Right lobe of liver (tissue), 6 donors: ENCODE measurements around the gene ISL2. TPM values are rescaled to one million over a fixed set of nuclear protein-coding genes. Genes with fewer than 3 reads are reported as not detected.
A peak's percentile ranks its signal among the peaks of the same experiment; 100 is the strongest.

Experiments used
- ATAC-seq, 4 donors: fragments of 200-7000 bp; cut with Tn5 transposase; one replicate each; pipeline ENCODE4 v1.9.1; 2020; ENCODE audit warnings: mild to moderate bottlenecking in 4 of 4, moderate library complexity in 4 of 4
- DNase-seq, 3 donors: peaks; one replicate each; pipeline ENCODE4 v3.0.0-alpha.2; 2020
- H3K27ac ChIP-seq, 3 donors: fragments of 200-600 bp; one replicate each; pipeline ENCODE4 v1.8.0; 2022
- H3K27me3 ChIP-seq, 2 donors: fragments of 200-600 bp; one replicate each; pipeline ENCODE4 v1.8.0; 2022
- H3K36me3 ChIP-seq, 4 donors: fragments of 200-600 bp; sonication (generic) in 1 of 4; one replicate each; pipeline versions ENCODE4 v1.5.1 to v1.8.0; 2017 to 2022; ENCODE audit warnings: control low read depth in 1 of 4
- H3K4me1 ChIP-seq, 4 donors: fragments of 200-600 bp; sonication (generic) in 1 of 4; one replicate each; pipeline versions ENCODE4 v1.5.1 to v1.8.0; 2017 to 2022; ENCODE audit warnings: control low read depth in 1 of 4
- H3K4me3 ChIP-seq, 3 donors: fragments of 200-600 bp; one replicate each; pipeline ENCODE4 v1.8.0; 2022
- H3K9me3 ChIP-seq, 4 donors: fragments of 200-600 bp; sonication (generic) in 1 of 4; one replicate each; pipeline versions ENCODE4 v1.5.1 to v1.8.0; 2017 to 2022; ENCODE audit warnings: control low read depth in 1 of 4
- POLR2A ChIP-seq: fragments of 450-650 bp; IDR thresholded peaks from one replicate; pipeline ENCODE4 v1.6.1; 2017; ENCODE audit warnings: antibody characterized with exemption, mild to moderate bottlenecking
- WGBS: methylation state at CpG from one replicate; pipeline ENCODE4 v1.1.6; 2018; ENCODE audit warnings: low coverage, low lambda C conversion rate; ENCODE audit not compliant: insufficient coverage; ENCODE audit errors: missing lambda C conversion rate; 5-methylcytosine and 5-hydroxymethylcytosine counted together
- intact Hi-C, 2 donors: fragments of 100-400 bp; cut with DNase I; formaldehyde crosslinking; loops; one replicate each; pipeline versions ENCODE4 v1.11.2 to v1.14.1; 2022
- total RNA-seq, 6 experiments: library from RNA; depleted of rRNA in 2 of 6; stranded (reverse); fragments of >200 nt in 2 of 6; fragmentation: NEBNext Ultra II Directional in 3 of 6; extraction: Animal tissue kit (Norgen Biotek cat#: 25700) in 3 of 6; gene quantifications; one replicate each; pipeline versions ENCODE4 v1.1.0 to v1.2.4, GENCODE V29; 2016 to 2023
- TF ChIP-seq, protein P1 (sequence below), 4 donors: fragments of 200-600 bp in 3 of 4; fragments of 450-650 bp in 1 of 4; IDR thresholded peaks; one replicate each; pipeline versions ENCODE4 v1.5.1 to v1.8.0; 2016 to 2022; ENCODE audit warnings: antibody characterized with exemption in 4 of 4, mild to moderate bottlenecking in 2 of 4
- donor health status: DM: no; HTN: yes; CAD: no.
- donor health status: DM: no; HTN: no; CAD: no.
- donor health status: DM: no; HTN: no; CAD: no.
- donor health status: DM: no; HTN: yes; CAD: no.
- donor health status: DM: no; HTN: yes; CAD: no.

ISL2 gene
- total RNA-seq, 6 experiments from 2014 or later: not detected

- Histone ChIP-seq H3K27ac (no peak overlapping the region), H3K4me1 (peaks cover 0 to 11% (median 0%) of the 10 kb centered on the region in 4 donors), H3K27me3 (peaks cover 18 to 53% of the 10 kb centered on the region in 2 donors), H3K36me3 (no peaks in the 10 kb centered on the region), H3K9me3 (no peaks in the 10 kb centered on the region), H3K4me3 (no peak overlapping the region)
- 30% methylated on average over 28 of the region's 44 CpGs for WGBS
- TF ChIP-seq, protein P1, sequence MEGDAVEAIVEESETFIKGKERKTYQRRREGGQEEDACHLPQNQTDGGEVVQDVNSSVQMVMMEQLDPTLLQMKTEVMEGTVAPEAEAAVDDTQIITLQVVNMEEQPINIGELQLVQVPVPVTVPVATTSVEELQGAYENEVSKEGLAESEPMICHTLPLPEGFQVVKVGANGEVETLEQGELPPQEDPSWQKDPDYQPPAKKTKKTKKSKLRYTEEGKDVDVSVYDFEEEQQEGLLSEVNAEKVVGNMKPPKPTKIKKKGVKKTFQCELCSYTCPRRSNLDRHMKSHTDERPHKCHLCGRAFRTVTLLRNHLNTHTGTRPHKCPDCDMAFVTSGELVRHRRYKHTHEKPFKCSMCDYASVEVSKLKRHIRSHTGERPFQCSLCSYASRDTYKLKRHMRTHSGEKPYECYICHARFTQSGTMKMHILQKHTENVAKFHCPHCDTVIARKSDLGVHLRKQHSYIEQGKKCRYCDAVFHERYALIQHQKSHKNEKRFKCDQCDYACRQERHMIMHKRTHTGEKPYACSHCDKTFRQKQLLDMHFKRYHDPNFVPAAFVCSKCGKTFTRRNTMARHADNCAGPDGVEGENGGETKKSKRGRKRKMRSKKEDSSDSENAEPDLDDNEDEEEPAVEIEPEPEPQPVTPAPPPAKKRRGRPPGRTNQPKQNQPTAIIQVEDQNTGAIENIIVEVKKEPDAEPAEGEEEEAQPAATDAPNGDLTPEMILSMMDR (IDR thresholded peaks at IDR 0.05): no peak
- no peak for TF ChIP-seq POLR2A
- intact Hi-C loops: no loop called here
- ATAC-seq (no peak), DNase-seq (no peak)
Observed at GRCh38 chr15:76334438-76335306, 1.9 kb upstream of the ISL2 start.

GRCh38 chr15:76335307-76336253 is 993 bp upstream of the ISL2 start:
- TF ChIP-seq, protein P1 (IDR thresholded peaks at IDR 0.05): no peak
- no peak for TF ChIP-seq POLR2A
- Histone ChIP-seq H3K27ac (no peak overlapping the region), H3K4me1 (peaks cover 0 to 21% (median 0%) of the 10 kb centered on the region in 4 donors), H3K4me3 (peak overlapping the region in 1 of 3 donors; percentile 13), H3K9me3 (no peaks in the 10 kb centered on the region), H3K36me3 (no peaks in the 10 kb centered on the region), H3K27me3 (peaks cover 18 to 59% of the 10 kb centered on the region in 2 donors)
- intact Hi-C loops: no loop called here
- DNase-seq (no peak), ATAC-seq (no peak)
- 10% methylated on average over 22 of the region's 39 CpGs for WGBS

- H3K4me3 ChIP-seq: peak overlapping the region in 1 of 3 donors; percentile 27
- H3K27me3 ChIP-seq: peaks cover 18 to 71% of the 10 kb centered on the region in 2 donors
- 8% methylated on average over 24 of the region's 25 CpGs for WGBS
- H3K27ac ChIP-seq: no peak overlapping the region
- DNase-seq (no peak), ATAC-seq (no peak)
- no peak for TF ChIP-seq POLR2A
- TF ChIP-seq, protein P1 (IDR thresholded peaks at IDR 0.05): no peak
- H3K9me3 ChIP-seq: no peaks in the 10 kb centered on the region
- peaks cover 0 to 35% (median 0%) of the 10 kb centered on the region in 4 donors for H3K4me1 ChIP-seq
- H3K36me3 ChIP-seq: no peaks in the 10 kb centered on the region
- intact Hi-C loops: no loop called here
Observed at GRCh38 chr15:76337059-76337695, 604 bp downstream of the ISL2 start.

DNA sequence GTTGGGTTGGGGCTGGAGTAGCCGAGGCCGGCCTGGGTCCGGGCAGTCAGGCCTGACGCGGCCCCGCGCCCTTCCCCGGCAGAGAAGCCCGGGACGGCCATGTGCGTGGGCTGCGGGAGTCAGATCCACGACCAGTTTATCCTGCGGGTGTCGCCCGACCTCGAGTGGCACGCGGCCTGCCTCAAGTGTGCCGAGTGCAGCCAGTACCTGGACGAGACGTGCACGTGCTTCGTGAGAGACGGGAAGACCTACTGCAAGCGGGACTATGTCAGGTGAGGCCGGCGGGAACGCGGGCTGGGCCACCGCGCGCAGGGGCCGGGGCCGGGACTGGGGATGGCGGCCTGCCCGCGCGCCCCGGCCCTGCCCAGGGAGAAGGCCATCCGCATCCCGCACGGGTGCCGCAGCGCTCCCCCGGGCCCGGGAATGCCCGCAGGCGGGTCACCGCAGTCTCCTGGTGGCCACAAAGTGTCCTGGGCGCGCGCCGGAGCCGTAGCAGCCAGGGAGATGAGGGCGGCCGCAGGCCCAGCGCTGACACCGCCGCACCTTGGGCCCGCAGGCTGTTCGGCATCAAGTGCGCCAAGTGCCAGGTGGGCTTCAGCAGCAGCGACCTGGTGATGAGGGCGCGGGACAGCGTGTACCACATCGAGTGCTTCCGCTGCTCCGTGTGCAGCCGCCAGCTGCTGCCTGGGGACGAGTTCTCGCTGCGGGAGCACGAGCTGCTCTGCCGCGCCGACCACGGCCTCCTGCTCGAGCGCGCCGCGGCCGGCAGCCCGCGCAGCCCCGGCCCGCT is 1.3 kb downstream of the ISL2 start:
- H3K27ac ChIP-seq: no peak overlapping the region
- no peaks in the 10 kb centered on the region for H3K9me3 ChIP-seq
- WGBS: 13% methylated on average over 7 of the region's 89 CpGs
- ATAC-seq (no peak), DNase-seq (peak in 1 of 3 donors; percentile 58)
- no peaks in the 10 kb centered on the region for H3K36me3 ChIP-seq
- peak overlapping the region in 1 of 3 donors; percentile 27 for H3K4me3 ChIP-seq
- intact Hi-C loops: no loop called here
- TF ChIP-seq POLR2A: no peak
- TF ChIP-seq, protein P1 (IDR thresholded peaks at IDR 0.05): no peak
- peaks cover 18 to 79% of the 10 kb centered on the region in 2 donors for H3K27me3 ChIP-seq
- peaks cover 0 to 42% (median 0%) of the 10 kb centered on the region in 4 donors for H3K4me1 ChIP-seq
